OCI-LY1 (cell line): ENCODE data around the gene RASA2.

Source experiments
- H2AFZ ChIP-seq: fragments of 200-600 bp; sonication (generic), shearing (Covaris generic); 2 replicates; pipeline ENCODE4 v1.6.0; 2014; ENCODE audit warnings: antibody characterized with exemption, mild to moderate bottlenecking, low read length
- H3F3A ChIP-seq: fragments of 200-600 bp; sonication (generic), shearing (Covaris generic); 2 replicates; pipeline ENCODE4 v1.6.0; 2014; ENCODE audit warnings: mild to moderate bottlenecking, antibody characterized with exemption, low read length, moderate library complexity; ENCODE audit not compliant: insufficient read depth
- H3K27ac ChIP-seq: fragments of 200-600 bp; sonication (generic); 2 replicates; pipeline ENCODE4 v1.5.1; 2014; ENCODE audit warnings: low read length, mixed run types, mild to moderate bottlenecking, low read depth; ENCODE audit not compliant: poor library complexity, severe bottlenecking
- H3K27me3 ChIP-seq: fragments of 200-600 bp; sonication (generic); 2 replicates; pipeline ENCODE4 v1.6.0; 2014; ENCODE audit warnings: antibody characterized with exemption, mild to moderate bottlenecking, low read length, moderate library complexity; ENCODE audit not compliant: insufficient read depth
- H3K36me3 ChIP-seq: fragments of 200-600 bp; sonication (generic); 2 replicates; pipeline ENCODE4 v1.6.1; 2014; ENCODE audit warnings: mild to moderate bottlenecking, antibody characterized with exemption, low read length, moderate library complexity, mixed read lengths; ENCODE audit not compliant: insufficient read depth
- H3K4me1 ChIP-seq: fragments of 200-600 bp; sonication (generic); 2 replicates; pipeline ENCODE4 v1.5.1; 2014; ENCODE audit warnings: mild to moderate bottlenecking, low read length, moderate library complexity; ENCODE audit not compliant: insufficient read depth, severe bottlenecking
- H3K4me2 ChIP-seq: fragments of 200-600 bp; sonication (generic), shearing (Covaris generic); 2 replicates; pipeline ENCODE4 v1.6.1; 2014; ENCODE audit warnings: low read length
- H3K4me3 ChIP-seq: fragments of 200-600 bp; sonication (generic); 2 replicates; pipeline ENCODE4 v1.5.1; 2014; ENCODE audit warnings: low read length, low read depth, mild to moderate bottlenecking, mixed read lengths; ENCODE audit not compliant: poor library complexity, severe bottlenecking
- H3K79me2 ChIP-seq: fragments of 200-600 bp; shearing (Covaris generic); 2 replicates; pipeline ENCODE4 v1.6.1; 2016; ENCODE audit warnings: mixed run types, low read length, mixed read lengths; ENCODE audit not compliant: insufficient read depth
- H3K9ac ChIP-seq: fragments of 200-600 bp; sonication (generic), shearing (Covaris generic); 2 replicates; pipeline ENCODE4 v1.6.1; 2014; ENCODE audit warnings: mild to moderate bottlenecking, low read length, mixed read lengths
- H3K9me2 ChIP-seq: fragments of 200-600 bp; sonication (generic), shearing (Covaris generic); 2 replicates; pipeline ENCODE4 v1.6.1; 2014; ENCODE audit warnings: low read depth, mild to moderate bottlenecking, low read length, mixed read lengths
- H3K9me3 ChIP-seq: fragments of 200-600 bp; shearing (Covaris generic); 2 replicates; pipeline ENCODE4 v1.6.1; 2014; ENCODE audit warnings: low read length, mixed read lengths
- H4K20me1 ChIP-seq: fragments of 200-600 bp; sonication (generic), shearing (Covaris generic); 2 replicates; pipeline ENCODE4 v1.6.0; 2016; ENCODE audit warnings: mild to moderate bottlenecking, low read length; ENCODE audit not compliant: insufficient read depth
- CTCF ChIP-seq: fragments of 200-600 bp; sonication (generic), shearing (Covaris generic); IDR thresholded peaks from 2 replicates; pipeline ENCODE4 v1.5.1; 2017; ENCODE audit warnings: mild to moderate bottlenecking, antibody characterized with exemption, low read length, moderate library complexity, mixed read lengths
- EZH2 ChIP-seq: fragments of 200-600 bp; sonication (generic), shearing (Covaris generic); IDR thresholded peaks from 2 replicates; pipeline ENCODE4 v1.8.0; 2017; ENCODE audit warnings: borderline replicate concordance, mixed run types, mild to moderate bottlenecking, antibody characterized with exemption, low read length, moderate library complexity, mixed read lengths

RASA2 gene

GRCh38 chr3:141629976-141630375 is 143.1 kb downstream of the RASA2 start:
- H3K79me2 ChIP-seq = no peaks in the 10 kb centered on the region
- no peak overlapping the region for H3K4me2 ChIP-seq
- H3K27me3 ChIP-seq = no peaks in the 10 kb centered on the region
- H3K27ac ChIP-seq = no peak overlapping the region
- no peaks in the 10 kb centered on the region for H3K9me2 ChIP-seq
- no peak overlapping the region for H3K4me3 ChIP-seq
- no peaks in the 10 kb centered on the region for H3K36me3 ChIP-seq
- H3K4me1 ChIP-seq = peaks cover 15% of the 10 kb centered on the region
- no peak overlapping the region for H3K9ac ChIP-seq
- H3K9me3 ChIP-seq = 0 out of 2 replicates have a peak, but pooled peaks cover 5% of the 10 kb centered on the region
- no peaks in the 10 kb centered on the region for H3F3A ChIP-seq
- TF ChIP-seq CTCF = no peak
- H4K20me1 ChIP-seq = no peaks in the 10 kb centered on the region
- H2AFZ ChIP-seq = no peak overlapping the region

- no peaks in the 10 kb centered on the region for H3K27me3 ChIP-seq
- no peaks in the 10 kb centered on the region for H4K20me1 ChIP-seq
- H3K79me2 ChIP-seq = no peaks in the 10 kb centered on the region
- H3K27ac ChIP-seq = peak overlapping the region; percentile 4
- TF ChIP-seq EZH2 (no peak), CTCF (0 out of 2 replicates have a peak, but pooled peaks have one; percentile 14)
- H3K4me2 ChIP-seq = peak overlapping the region; percentile 31
- H3K36me3 ChIP-seq = no peaks in the 10 kb centered on the region
- no peak overlapping the region for H3K9ac ChIP-seq
- no peak overlapping the region for H3K4me3 ChIP-seq
- H3K9me2 ChIP-seq = no peaks in the 10 kb centered on the region
- 0 out of 2 replicates have a peak, but pooled peaks cover 5% of the 10 kb centered on the region for H3K9me3 ChIP-seq
- H3K4me1 ChIP-seq = peaks cover 24% of the 10 kb centered on the region
- no peaks in the 10 kb centered on the region for H3F3A ChIP-seq
- H2AFZ ChIP-seq = peak overlapping the region; percentile 20; the same call in 1 of the 2 replicates
These were observed 146.1 kb downstream of the RASA2 start for GRCh38 chr3:141632779-141633374.

- H3K79me2 ChIP-seq = no peaks in the 10 kb centered on the region
- no peak for TF ChIP-seq EZH2
- TF ChIP-seq CTCF = no peak
- no peaks in the 10 kb centered on the region for H3K9me2 ChIP-seq
- H4K20me1 ChIP-seq = no peaks in the 10 kb centered on the region
- H3K9me3 ChIP-seq = peaks cover 6% of the 10 kb centered on the region; the same call in 1 of the 2 replicates
- H3K4me1 ChIP-seq = no peaks in the 10 kb centered on the region
- no peak overlapping the region for H2AFZ ChIP-seq
- no peak overlapping the region for H3K27ac ChIP-seq
- H3K4me2 ChIP-seq = no peak overlapping the region
- no peak overlapping the region for H3K9ac ChIP-seq
- no peaks in the 10 kb centered on the region for H3F3A ChIP-seq
- H3K27me3 ChIP-seq = no peaks in the 10 kb centered on the region
- H3K36me3 ChIP-seq = no peaks in the 10 kb centered on the region
- H3K4me3 ChIP-seq = no peak overlapping the region
These were observed 155.4 kb downstream of the RASA2 start for GRCh38 chr3:141642215-141642614.
